ENCODE data around the gene MGLL. TPM values are rescaled to one million over a fixed set of nuclear protein-coding genes. Genes with fewer than 3 reads are reported as not detected.

The MGLL gene
- total RNA-seq, 1 experiment from 2014 or later: 6.8 TPM

DNA sequence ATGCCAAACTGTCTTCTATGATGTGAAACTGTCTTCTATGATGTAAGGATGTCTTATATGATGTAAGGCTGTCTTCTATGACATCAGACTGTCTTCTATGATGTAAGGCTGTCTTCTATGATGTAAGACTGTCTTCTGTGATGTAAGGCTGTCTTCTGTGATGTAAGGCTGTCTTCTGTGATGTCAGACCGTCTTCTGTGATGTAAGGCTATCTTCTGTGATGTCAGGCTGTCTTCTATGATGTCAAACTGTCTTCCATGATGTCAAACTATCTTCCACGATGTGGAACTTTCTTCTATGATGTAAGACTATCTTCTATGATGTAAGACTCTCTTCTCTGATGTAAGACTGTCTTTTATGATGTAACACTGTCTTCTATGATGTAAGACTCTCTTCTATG is 27.9 kb downstream of the MGLL start:
- Histone ChIP-seq H3K36me3 (ENCODE audit: control insufficient read depth in 1 of 2, insufficient read depth in 2 of 2, low read length in 2 of 2) (no peaks in the 10 kb centered on the region), H3K4me1 (ENCODE audit: control insufficient read depth in 1 of 2, insufficient read depth in 2 of 2, low read length in 2 of 2) (peaks cover 4 to 53% of the 10 kb centered on the region in 2 experiments), H2AFZ (ENCODE audit: low read depth, low read length, poor library complexity, severe bottlenecking) (no peak overlapping the region), H3K9ac (ENCODE audit: low read length) (no peak overlapping the region), H3K27me3 (ENCODE audit: insufficient read depth, low read length) (no peaks in the 10 kb centered on the region), H3K9me3 (ENCODE audit: control insufficient read depth in 1 of 2, insufficient read depth in 1 of 2, low read depth in 1 of 2, low read length in 2 of 2) (no peaks in the 10 kb centered on the region), H3K27ac (ENCODE audit: low read depth, low read length) (no peak overlapping the region), H3K79me2 (ENCODE audit: insufficient read depth, low read length) (no peaks in the 10 kb centered on the region), H4K20me1 (ENCODE audit: insufficient read depth) (no peaks in the 10 kb centered on the region), H3K4me3 (replicated peaks in 1 of 2; ENCODE audit: low read depth in 1 of 2, low read length in 2 of 2) (no peak overlapping the region), H3K9me2 (ENCODE audit: insufficient read depth) (no peaks in the 10 kb centered on the region), H3K4me2 (ENCODE audit: low read length) (no peak overlapping the region)
- intact Hi-C loops (cut with micrococcal nuclease): no loop called here
- ATAC-seq (no peak), DNase-seq (ENCODE audit: low read depth, low spot score) (no peak)
- ChIA-PET POLR2A (no interaction called here), RAD21 (ENCODE audit: low non-redundant PET in 1 of 2, low total read pairs in 2 of 2, uncharacterized antibody in 2 of 2, unreplicated experiment in 2 of 2) (no interaction called here), CTCF (no interaction called here)
- TF ChIP-seq CEBPB (IDR thresholded peaks at IDR 0.05; ENCODE audit: low read depth) (peak; percentile 50; the same call in 1 of the 2 replicates), POLR2AphosphoS5 (IDR thresholded peaks at IDR 0.05; ENCODE audit: low read depth, low read length) (no peak)
- BruUV-seq (replicated peaks): no TSS peak

DNA sequence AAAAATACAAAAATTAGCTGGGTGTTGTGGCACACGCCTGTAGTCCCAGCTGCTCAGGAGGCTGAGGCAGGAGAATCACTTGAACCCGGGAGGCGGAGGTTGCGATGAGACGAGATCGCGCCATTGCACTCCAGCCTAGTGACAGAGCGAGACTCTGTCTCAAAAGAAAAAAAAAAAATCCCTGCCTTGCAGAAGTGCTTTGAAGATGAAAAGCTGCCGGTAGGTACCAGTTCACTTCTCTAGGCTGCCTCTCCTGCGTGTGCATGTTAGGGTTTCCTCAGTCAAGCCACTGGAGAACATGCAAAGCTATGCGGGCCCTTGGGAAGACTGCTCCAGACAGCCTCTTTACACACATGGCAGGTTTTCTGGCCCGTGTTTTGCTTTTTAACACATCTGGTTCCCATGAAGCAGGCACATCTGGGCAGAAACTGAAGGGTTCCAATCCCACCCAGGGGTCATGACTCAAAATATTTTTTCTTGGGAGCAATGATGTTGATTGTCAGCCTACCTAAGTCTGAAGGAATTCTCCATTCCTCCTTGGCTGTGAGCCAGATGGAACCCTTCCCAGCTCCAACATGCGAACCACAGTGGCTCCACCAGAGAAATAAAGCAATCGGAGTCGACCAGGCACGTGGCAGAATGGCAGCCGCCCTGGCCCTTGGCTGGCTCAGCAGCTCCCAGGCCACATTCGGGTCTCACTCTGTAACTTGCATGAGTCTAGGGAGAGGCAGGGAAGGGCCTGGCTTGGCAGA is 29.6 kb downstream of the MGLL start:
- no peaks in the 10 kb centered on the region for H4K20me1 ChIP-seq (ENCODE audit: insufficient read depth)
- H3K4me3 ChIP-seq (replicated peaks in 1 of 2; ENCODE audit: low read depth in 1 of 2, low read length in 2 of 2): no peak overlapping the region
- H3K27me3 ChIP-seq (ENCODE audit: insufficient read depth, low read length): no peaks in the 10 kb centered on the region
- no peak overlapping the region for H3K9ac ChIP-seq (ENCODE audit: low read length)
- TF ChIP-seq, protein P1, sequence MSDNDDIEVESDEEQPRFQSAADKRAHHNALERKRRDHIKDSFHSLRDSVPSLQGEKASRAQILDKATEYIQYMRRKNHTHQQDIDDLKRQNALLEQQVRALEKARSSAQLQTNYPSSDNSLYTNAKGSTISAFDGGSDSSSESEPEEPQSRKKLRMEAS (IDR thresholded peaks at IDR 0.05): peak; percentile 83
- TF ChIP-seq POLR2A (IDR thresholded peaks at IDR 0.05; ENCODE audit: borderline replicate concordance, extremely low read depth, insufficient read depth, insufficient read length) (no peak), SRF (IDR thresholded peaks at IDR 0.05; ENCODE audit: low read depth) (no peak)
- H2AFZ ChIP-seq (ENCODE audit: low read depth, low read length, poor library complexity, severe bottlenecking): no peak overlapping the region
- H3K4me2 ChIP-seq (ENCODE audit: low read length): peak overlapping the region; percentile 21
- no peak for DNase-seq (ENCODE audit: low read depth, low spot score)
- H3K27ac ChIP-seq (ENCODE audit: low read depth, low read length): no peak overlapping the region
- intact Hi-C loops (cut with micrococcal nuclease): no loop called here
- H3K9me3 ChIP-seq (ENCODE audit: control insufficient read depth in 1 of 2, insufficient read depth in 1 of 2, low read depth in 1 of 2, low read length in 2 of 2): no peaks in the 10 kb centered on the region
- H3K9me2 ChIP-seq (ENCODE audit: insufficient read depth): no peaks in the 10 kb centered on the region
- H3K36me3 ChIP-seq (ENCODE audit: control insufficient read depth in 1 of 2, insufficient read depth in 2 of 2, low read length in 2 of 2): no peaks in the 10 kb centered on the region
- ATAC-seq: no peak
- ChIA-PET RAD21 (ENCODE audit: low non-redundant PET in 1 of 2, low total read pairs in 2 of 2, uncharacterized antibody in 2 of 2, unreplicated experiment in 2 of 2) (no interaction called here), POLR2A (interaction anchor here (1.6 kb wide), 1 partner anchor 10 kb away, joined by 5 read pairs; no protein-coding TSS in a partner anchor), CTCF (interaction anchor here (0.7 to 1.2 kb wide), 2 partner anchors 167 to 198 kb away, joined by 3 read pairs; no protein-coding TSS in a partner anchor)
- no peaks in the 10 kb centered on the region for H3K79me2 ChIP-seq (ENCODE audit: insufficient read depth, low read length)
- BruUV-seq (replicated peaks): no TSS peak
- peaks cover 6 to 50% of the 10 kb centered on the region in 2 experiments; a peak in 3 of 4 replicates for H3K4me1 ChIP-seq (ENCODE audit: control insufficient read depth in 1 of 2, insufficient read depth in 2 of 2, low read length in 2 of 2)
